Suprapubic skin (tissue), 4 donors: ENCODE measurements around the gene PRTG. TPM values are rescaled to one million over a fixed set of nuclear protein-coding genes. Genes with fewer than 3 reads are reported as not detected.

ENCODE experiments used
- DNase-seq, 2 donors: peaks; one replicate each; pipeline ENCODE4 v3.0.0-alpha.2; 2019; ENCODE audit warnings: low spot score in 2 of 2
- H3K27ac ChIP-seq: fragments of 200-600 bp; sonication (generic); one replicate; pipeline ENCODE4 v1.5.1; 2019
- H3K27me3 ChIP-seq: fragments of 200-600 bp; sonication (generic); one replicate; pipeline ENCODE4 v1.5.1; 2019
- H3K36me3 ChIP-seq: fragments of 200-600 bp; sonication (generic); one replicate; pipeline ENCODE4 v1.5.1; 2019
- H3K4me1 ChIP-seq: fragments of 200-600 bp; sonication (generic); one replicate; pipeline ENCODE4 v1.5.1; 2019
- H3K4me3 ChIP-seq: fragments of 200-600 bp; sonication (generic); one replicate; pipeline ENCODE4 v1.5.1; 2019; ENCODE audit warnings: mild to moderate bottlenecking
- H3K9me3 ChIP-seq: fragments of 200-600 bp; sonication (generic); one replicate; pipeline ENCODE4 v1.5.1; 2019
- EP300 ChIP-seq: sonication (generic); formaldehyde crosslinking; IDR thresholded peaks from one replicate; pipeline ENCODE4 v1.6.1; 2017; ENCODE audit warnings: antibody characterized with exemption
- POLR2A ChIP-seq, 2 donors: fragments of 450-650 bp; IDR thresholded peaks; one replicate each; pipeline ENCODE4 v1.6.1; 2017; ENCODE audit warnings: antibody characterized with exemption in 2 of 2, mild to moderate bottlenecking in 2 of 2, moderate library complexity in 2 of 2
- POLR2AphosphoS5 ChIP-seq, 3 donors: sonication (generic); formaldehyde crosslinking; IDR thresholded peaks; one replicate each; pipeline ENCODE4 v1.6.1; 2017; ENCODE audit warnings: antibody characterized with exemption in 3 of 3
- WGBS: methylation state at CpG from one replicate; pipeline ENCODE4 v1.1.5; 2018; 5-methylcytosine and 5-hydroxymethylcytosine counted together
- total RNA-seq, 4 donors: library from RNA; depleted of rRNA; stranded (reverse); fragments of >200 nt; gene quantifications; one replicate each; pipeline ENCODE4 v1.1.0, GENCODE V29; 2016
- TF ChIP-seq, protein P1 (sequence below), 2 donors: fragments of 200-600 bp in 1 of 2; fragments of 450-650 bp in 1 of 2; sonication (generic) in 1 of 2; IDR thresholded peaks; one replicate each; pipeline ENCODE4 v1.5.1; 2016 to 2019; ENCODE audit warnings: antibody characterized with exemption in 2 of 2, mild to moderate bottlenecking in 1 of 2, moderate library complexity in 1 of 2

Gene PRTG
- total RNA-seq, 4 donors from 2014 or later = 0.08 to 0.49 (median 0.24) TPM; not detected in 1

- Histone ChIP-seq H3K4me1 (no peaks in the 10 kb centered on the region), H3K27me3 (no peaks in the 10 kb centered on the region), H3K27ac (no peak overlapping the region), H3K9me3 (no peaks in the 10 kb centered on the region), H3K36me3 (no peaks in the 10 kb centered on the region), H3K4me3 (no peak overlapping the region)
- 90% methylated on average over 8 of the region's 8 CpGs for WGBS
- TF ChIP-seq POLR2AphosphoS5 (IDR thresholded peaks at IDR 0.05) (no peak), POLR2A (IDR thresholded peaks at IDR 0.05) (no peak), EP300 (no peak)
- TF ChIP-seq, protein P1, sequence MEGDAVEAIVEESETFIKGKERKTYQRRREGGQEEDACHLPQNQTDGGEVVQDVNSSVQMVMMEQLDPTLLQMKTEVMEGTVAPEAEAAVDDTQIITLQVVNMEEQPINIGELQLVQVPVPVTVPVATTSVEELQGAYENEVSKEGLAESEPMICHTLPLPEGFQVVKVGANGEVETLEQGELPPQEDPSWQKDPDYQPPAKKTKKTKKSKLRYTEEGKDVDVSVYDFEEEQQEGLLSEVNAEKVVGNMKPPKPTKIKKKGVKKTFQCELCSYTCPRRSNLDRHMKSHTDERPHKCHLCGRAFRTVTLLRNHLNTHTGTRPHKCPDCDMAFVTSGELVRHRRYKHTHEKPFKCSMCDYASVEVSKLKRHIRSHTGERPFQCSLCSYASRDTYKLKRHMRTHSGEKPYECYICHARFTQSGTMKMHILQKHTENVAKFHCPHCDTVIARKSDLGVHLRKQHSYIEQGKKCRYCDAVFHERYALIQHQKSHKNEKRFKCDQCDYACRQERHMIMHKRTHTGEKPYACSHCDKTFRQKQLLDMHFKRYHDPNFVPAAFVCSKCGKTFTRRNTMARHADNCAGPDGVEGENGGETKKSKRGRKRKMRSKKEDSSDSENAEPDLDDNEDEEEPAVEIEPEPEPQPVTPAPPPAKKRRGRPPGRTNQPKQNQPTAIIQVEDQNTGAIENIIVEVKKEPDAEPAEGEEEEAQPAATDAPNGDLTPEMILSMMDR (IDR thresholded peaks at IDR 0.05) = no peak
- no peak for DNase-seq
Measured at GRCh38 chr15:55708720-55709119, 34.2 kb downstream of the PRTG start.

DNA sequence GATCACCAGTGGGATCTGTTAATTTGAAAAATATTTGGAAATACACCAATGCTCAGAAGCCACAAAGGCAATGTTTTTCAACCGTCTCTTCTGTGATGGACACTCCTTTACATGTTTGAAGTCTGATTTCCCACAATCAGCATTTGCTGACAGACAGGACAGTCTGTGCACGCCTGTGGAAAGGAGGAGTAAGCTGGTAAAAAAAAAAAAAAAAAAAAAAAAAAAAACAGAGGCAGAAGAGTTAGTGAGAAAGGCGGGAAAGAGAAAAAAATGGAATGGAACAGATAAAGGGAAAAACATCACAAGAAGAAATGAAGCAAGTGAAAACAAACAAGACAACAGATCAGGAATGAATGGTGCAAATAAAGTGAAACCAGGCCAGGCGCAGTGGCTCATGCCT, 35.0 kb downstream of the PRTG start:
- Histone ChIP-seq H3K27ac (no peak overlapping the region), H3K4me1 (no peaks in the 10 kb centered on the region), H3K4me3 (no peak overlapping the region), H3K27me3 (no peaks in the 10 kb centered on the region), H3K36me3 (no peaks in the 10 kb centered on the region), H3K9me3 (no peaks in the 10 kb centered on the region)
- WGBS = 54% methylated on average over 4 of the region's 4 CpGs
- no peak for DNase-seq
- no peak for TF ChIP-seq EP300
- TF ChIP-seq, protein P1 (IDR thresholded peaks at IDR 0.05) = no peak
- TF ChIP-seq POLR2A (IDR thresholded peaks at IDR 0.05) = no peak
- TF ChIP-seq POLR2AphosphoS5 (IDR thresholded peaks at IDR 0.05) = no peak

DNA sequence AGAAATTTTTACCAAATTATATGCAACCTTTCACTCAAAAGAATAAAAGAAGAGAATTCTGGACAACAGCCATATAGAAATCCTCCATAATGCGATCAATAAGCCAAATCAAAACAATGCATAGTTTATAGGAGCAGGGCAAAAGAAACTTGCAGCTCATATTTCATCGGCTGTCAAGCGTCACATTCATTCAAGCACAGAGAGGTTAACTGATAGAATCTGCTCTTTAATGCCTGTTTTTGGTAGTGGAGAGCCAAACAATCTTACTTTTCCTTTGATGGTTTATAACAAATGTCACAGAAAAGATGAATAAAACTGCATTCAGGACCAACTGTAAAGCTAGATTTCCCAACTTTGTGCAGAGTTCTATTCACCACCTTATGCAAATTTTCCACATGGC, 35.4 kb downstream of the PRTG start:
- TF ChIP-seq, protein P1 (IDR thresholded peaks at IDR 0.05) = no peak
- TF ChIP-seq POLR2AphosphoS5 (IDR thresholded peaks at IDR 0.05) (no peak), POLR2A (IDR thresholded peaks at IDR 0.05) (no peak), EP300 (no peak)
- Histone ChIP-seq H3K4me1 (no peaks in the 10 kb centered on the region), H3K36me3 (no peaks in the 10 kb centered on the region), H3K4me3 (no peak overlapping the region), H3K27me3 (no peaks in the 10 kb centered on the region), H3K9me3 (no peaks in the 10 kb centered on the region), H3K27ac (no peak overlapping the region)
- 44% methylated on average over 3 of the region's 3 CpGs for WGBS
- DNase-seq = no peak

DNA sequence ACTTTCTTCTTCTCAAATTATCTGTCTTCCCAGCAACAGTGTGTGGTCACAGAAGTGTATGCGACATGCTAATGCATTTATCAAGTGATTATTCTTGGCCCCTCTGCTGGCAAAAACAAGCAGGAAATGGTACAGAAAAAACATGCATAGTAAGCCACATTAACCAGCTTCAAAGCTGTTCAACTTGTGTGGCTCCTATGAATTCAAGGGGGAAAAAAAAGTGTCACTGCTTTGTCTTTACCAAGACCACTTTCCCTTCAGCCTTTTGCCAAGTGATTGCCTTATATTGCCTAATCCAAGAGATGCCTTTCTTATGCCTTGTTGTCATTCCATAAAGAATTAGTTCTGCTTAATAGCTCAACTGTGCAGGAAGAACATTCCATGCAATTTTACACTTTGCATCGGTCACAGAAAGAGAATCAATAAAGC, 39.1 kb downstream of the PRTG start:
- Histone ChIP-seq H3K9me3 (no peaks in the 10 kb centered on the region), H3K4me3 (no peak overlapping the region), H3K27ac (no peak overlapping the region), H3K27me3 (no peaks in the 10 kb centered on the region), H3K4me1 (no peaks in the 10 kb centered on the region), H3K36me3 (no peaks in the 10 kb centered on the region)
- DNase-seq = no peak
- no peak for TF ChIP-seq EP300
- TF ChIP-seq POLR2AphosphoS5 (IDR thresholded peaks at IDR 0.05) = no peak
- TF ChIP-seq, protein P1 (IDR thresholded peaks at IDR 0.05) = no peak
- no peak for TF ChIP-seq POLR2A (IDR thresholded peaks at IDR 0.05)
- 35% methylated on average over 2 of the region's 2 CpGs for WGBS

- H3K27me3 ChIP-seq = peaks cover 6% of the 10 kb centered on the region
- TF ChIP-seq EP300 (no peak), POLR2AphosphoS5 (IDR thresholded peaks at IDR 0.05) (no peak), POLR2A (IDR thresholded peaks at IDR 0.05) (no peak)
- TF ChIP-seq, protein P1 (IDR thresholded peaks at IDR 0.05) = no peak
- H3K36me3 ChIP-seq = no peaks in the 10 kb centered on the region
- H3K4me1 ChIP-seq = no peaks in the 10 kb centered on the region
- no peak overlapping the region for H3K27ac ChIP-seq
- DNase-seq = no peak
- 91% methylated on average over 6 of the region's 6 CpGs for WGBS
- no peaks in the 10 kb centered on the region for H3K9me3 ChIP-seq
- H3K4me3 ChIP-seq = no peak overlapping the region
Measured at GRCh38 chr15:55700876-55701275, 42.1 kb downstream of the PRTG start.
